Measurements from ENCODE around the gene ME3.
"Not testable (repeated sequence)": the region's sequence is repeated elsewhere in the genome, so short reads cannot be mapped to it uniquely, and the experiment has no call there.

ME3 gene

GRCh38 chr11:86435711-86436110 is 236.7 kb downstream of the ME3 start:
- TF ChIP-seq CTCF (IDR thresholded peaks at IDR 0.05) = no peak

GRCh38 chr11:86433361-86434095 is 238.9 kb downstream of the ME3 start:
- H3K9me3 ChIP-seq; DNase-seq; H3K27me3 ChIP-seq; intact Hi-C loops (cut with DNase I; ENCODE audit: low total_unique reads); H3K4me3 ChIP-seq; H3K27ac ChIP-seq; H3K4me1 ChIP-seq: not testable (repeated sequence)
- H3K36me3 ChIP-seq = peaks cover 3 to 14% (median 8%) of the 10 kb centered on the region in 3 donors

More at GRCh38 chr11:86435711-86436110, 236.7 kb downstream of the ME3 start:
- intact Hi-C loops (cut with DNase I; ENCODE audit: low total_unique reads) = no loop called here
- Histone ChIP-seq H3K9me3 (no peaks in the 10 kb centered on the region), H3K27ac (no peak overlapping the region), H3K4me1 (peaks cover 0 to 12% (median 9%) of the 10 kb centered on the region in 4 donors), H3K36me3 (peaks cover 3 to 14% (median 8%) of the 10 kb centered on the region in 3 donors), H3K27me3 (no peaks in the 10 kb centered on the region), H3K4me3 (no peak overlapping the region)
- DNase-seq = no peak

GRCh38 chr11:86431258-86431657 is 241.2 kb downstream of the ME3 start:
- Histone ChIP-seq H3K27ac (no peak overlapping the region), H3K9me3 (peaks cover 0 to 7% (median 4%) of the 10 kb centered on the region in 3 donors), H3K27me3 (no peaks in the 10 kb centered on the region), H3K36me3 (peaks cover 3 to 14% (median 8%) of the 10 kb centered on the region in 3 donors), H3K4me1 (no peaks in the 10 kb centered on the region), H3K4me3 (no peak overlapping the region)
- no peak for TF ChIP-seq CTCF (IDR thresholded peaks at IDR 0.05)
- no peak for DNase-seq
- intact Hi-C loops (cut with DNase I; ENCODE audit: low total_unique reads) = no loop called here

- intact Hi-C loops (cut with DNase I; ENCODE audit: low total_unique reads) = no loop called here
Measured at GRCh38 chr11:86427441-86427840, 245.0 kb downstream of the ME3 start.

GRCh38 chr11:86423488-86423887 is 248.9 kb downstream of the ME3 start:
- H3K27ac ChIP-seq = peak overlapping the region in 1 of 2 donors; percentile 35
- H3K36me3 ChIP-seq; H3K4me1 ChIP-seq; H3K27me3 ChIP-seq; DNase-seq; H3K9me3 ChIP-seq; H3K4me3 ChIP-seq; intact Hi-C loops (cut with DNase I; ENCODE audit: low total_unique reads): not testable (repeated sequence)

More at GRCh38 chr11:86427441-86427840, 245.0 kb downstream of the ME3 start:
- no peak for TF ChIP-seq CTCF (IDR thresholded peaks at IDR 0.05)
- Histone ChIP-seq H3K4me3 (no peak overlapping the region), H3K27ac (no peak overlapping the region), H3K4me1 (peaks cover 0 to 9% (median 0%) of the 10 kb centered on the region in 4 donors), H3K36me3 (peaks cover 3 to 8% (median 3%) of the 10 kb centered on the region in 3 donors), H3K27me3 (no peaks in the 10 kb centered on the region), H3K9me3 (peaks cover 0 to 7% (median 4%) of the 10 kb centered on the region in 3 donors)
- no peak for DNase-seq

GRCh38 chr11:86422371-86422770 is 250.0 kb downstream of the ME3 start:
- Histone ChIP-seq H3K27ac (no peak overlapping the region), H3K27me3 (no peaks in the 10 kb centered on the region), H3K9me3 (peaks cover 0 to 7% (median 3%) of the 10 kb centered on the region in 3 donors), H3K4me1 (peaks cover 0 to 9% (median 0%) of the 10 kb centered on the region in 4 donors), H3K4me3 (no peak overlapping the region), H3K36me3 (no peaks in the 10 kb centered on the region)
- intact Hi-C loops (cut with DNase I; ENCODE audit: low total_unique reads) = no loop called here
- no peak for TF ChIP-seq CTCF (IDR thresholded peaks at IDR 0.05)
- DNase-seq = no peak
